ENCODE data around the gene CDON. TPM values are rescaled to one million over a fixed set of nuclear protein-coding genes. Genes with fewer than 3 reads are reported as not detected.
A peak's percentile ranks its signal among the peaks of the same experiment; 100 is the strongest.

Gene CDON
- total and polyA plus RNA-seq, 9 of the 15 experiments (the other 6 are each of a cell fraction or from before 2014, with no cell fraction given), result 0.08 to 0.64 (median 0.40) TPM

GRCh38 chr11:126039485-126040271, 23.0 kb downstream of the CDON start:
- DNase-seq (ENCODE audit: extremely low read depth in 1 of 4, low spot score in 3 of 4) (peak in 1 of 4 experiments; percentile 6), FAIRE-seq (no peak), ATAC-seq (no peak)
- no peak overlapping the region for H3K27ac ChIP-seq (ENCODE audit: extremely low read depth, low read depth, low read length)
- no peak overlapping the region for H3K4me2 ChIP-seq (ENCODE audit: insufficient read depth, low read length)
- H3K9me3 ChIP-seq (replicated peaks; ENCODE audit: control insufficient read depth, insufficient read depth, low read depth, low read length), result no peaks in the 10 kb centered on the region
- peaks cover 24 to 32% of the 10 kb centered on the region in 2 experiments for H3K27me3 ChIP-seq (ENCODE audit: control insufficient read depth in 2 of 2, insufficient read depth in 2 of 2, low read length in 2 of 2)
- H3K9me1 ChIP-seq (ENCODE audit: control insufficient read depth, insufficient read depth, low read length), result no peaks in the 10 kb centered on the region
- ChIA-PET POLR2A (interaction anchor here (0.6 to 1.1 kb wide), 3 partner anchors 29 to 353 kb away, joined by 3 read pairs; no protein-coding TSS in a partner anchor), CTCF (ENCODE audit: low intra/inter-chr PET ratio) (no interaction called here)
- in situ Hi-C loops (cut with MboI) (no loop called here), intact Hi-C loops (cut with micrococcal nuclease) (no loop called here)
- H3K9ac ChIP-seq (ENCODE audit: insufficient read depth in 1 of 2, low read depth in 2 of 2, low read length in 2 of 2), result no peak overlapping the region
- no TSS peak for BruUV-seq (replicated peaks)
- TF ChIP-seq TSC22D4 (tag; IDR thresholded peaks at IDR 0.05), result no peak
- no peak for TF ChIP-seq CREB3 (tag; conservative IDR thresholded peaks at IDR 0.05; ENCODE audit: low read depth)
- TF ChIP-seq ZNF583 (CRISPR knock-in tag; IDR thresholded peaks at IDR 0.05), result no peak
- 0 out of 2 replicates have a peak, but pooled peaks have one; percentile 38 for TF ChIP-seq ZNF316 (IDR thresholded peaks at IDR 0.05)
- TF ChIP-seq ETS2 (tag; IDR thresholded peaks at IDR 0.05; ENCODE audit: borderline replicate concordance, poor library complexity, severe bottlenecking), result no peak
- no peak for TF ChIP-seq PTRF (tag; IDR thresholded peaks at IDR 0.05)
- no peak for TF ChIP-seq NR1H2 (CRISPR knock-in tag; IDR thresholded peaks at IDR 0.05)
- TF ChIP-seq ZNF655 (CRISPR knock-in tag; IDR thresholded peaks at IDR 0.05), result no peak
- no peak for TF ChIP-seq MIER1 (IDR thresholded peaks at IDR 0.05; ENCODE audit: low read depth)
- TF ChIP-seq TFAM (CRISPR knock-in tag; conservative IDR thresholded peaks at IDR 0.05), result no peak
- TF ChIP-seq KDM2B (CRISPR knock-in tag; IDR thresholded peaks at IDR 0.05), result no peak
- no peak for TF ChIP-seq ZBTB43 (CRISPR knock-in tag; IDR thresholded peaks at IDR 0.05)
- peak; percentile 44; the same call in 1 of the 2 replicates for TF ChIP-seq PKNOX1 (IDR thresholded peaks at IDR 0.05)
- TF ChIP-seq NFE2 (IDR thresholded peaks at IDR 0.05; ENCODE audit: low read depth), result 0 out of 2 replicates have a peak, but pooled peaks have one; percentile 34
- no peaks in the 10 kb centered on the region for H3K4me1 ChIP-seq (replicated peaks in 1 of 2; ENCODE audit: control insufficient read depth in 2 of 2, insufficient read depth in 2 of 2, low read length in 2 of 2)
- H3K79me2 ChIP-seq (ENCODE audit: control insufficient read depth, insufficient read depth, low read length), result no peaks in the 10 kb centered on the region
- no peak overlapping the region for H3K4me3 ChIP-seq
- no peaks in the 10 kb centered on the region for H4K20me1 ChIP-seq (replicated peaks; ENCODE audit: control insufficient read depth, insufficient read depth, low read length)
- no peaks in the 10 kb centered on the region for H3K36me3 ChIP-seq (ENCODE audit: control insufficient read depth, insufficient read depth, low read length)
- H2AFZ ChIP-seq (ENCODE audit: low read depth, low read length), result no peak overlapping the region
- WGBS (ENCODE audit: insufficient coverage, low coverage, missing lambda C conversion rate), result under 1% methylated on average over 9 of the region's 9 CpGs
